Measurements from ENCODE around the gene BRD9.
"Not testable (repeated sequence)": the region's sequence is repeated elsewhere in the genome, so short reads cannot be mapped to it uniquely, and the experiment has no call there.

Gene BRD9

GRCh38 chr5:841531-842401 lies 50.8 kb downstream of the BRD9 start:
- H3K27me3 Mint-ChIP-seq, H3K4me3 Mint-ChIP-seq, H3K9me3 Mint-ChIP-seq, H3K27ac Mint-ChIP-seq, H3K36me3 Mint-ChIP-seq, H3K4me1 Mint-ChIP-seq: not testable (repeated sequence)

DNA sequence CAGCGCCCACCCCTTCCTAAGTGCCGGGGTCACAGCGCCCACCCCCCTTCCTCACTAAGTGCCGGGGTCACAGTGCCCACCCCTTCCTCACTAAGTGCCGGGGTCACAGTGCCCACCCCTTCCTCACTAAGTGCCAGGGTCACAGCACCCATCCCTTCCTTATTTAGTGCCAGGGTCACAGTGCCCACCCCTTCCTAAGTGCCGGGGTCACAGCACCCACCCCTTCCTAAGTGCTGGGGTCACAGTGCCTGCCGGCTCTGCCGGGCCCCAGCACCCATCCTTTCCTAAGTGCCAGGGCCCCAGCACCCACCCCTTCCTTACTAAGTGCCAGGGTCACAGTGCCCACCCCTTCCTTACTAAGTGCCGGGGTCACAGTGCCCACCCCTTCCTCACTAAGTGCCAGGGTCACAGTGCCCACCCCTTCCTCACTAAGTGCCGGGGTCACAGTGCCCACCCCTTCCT lies 51.6 kb downstream of the BRD9 start:
- H3K9me3 Mint-ChIP-seq, H3K27me3 Mint-ChIP-seq, H3K4me1 Mint-ChIP-seq, H3K4me3 Mint-ChIP-seq, H3K36me3 Mint-ChIP-seq, H3K27ac Mint-ChIP-seq: not testable (repeated sequence)

DNA sequence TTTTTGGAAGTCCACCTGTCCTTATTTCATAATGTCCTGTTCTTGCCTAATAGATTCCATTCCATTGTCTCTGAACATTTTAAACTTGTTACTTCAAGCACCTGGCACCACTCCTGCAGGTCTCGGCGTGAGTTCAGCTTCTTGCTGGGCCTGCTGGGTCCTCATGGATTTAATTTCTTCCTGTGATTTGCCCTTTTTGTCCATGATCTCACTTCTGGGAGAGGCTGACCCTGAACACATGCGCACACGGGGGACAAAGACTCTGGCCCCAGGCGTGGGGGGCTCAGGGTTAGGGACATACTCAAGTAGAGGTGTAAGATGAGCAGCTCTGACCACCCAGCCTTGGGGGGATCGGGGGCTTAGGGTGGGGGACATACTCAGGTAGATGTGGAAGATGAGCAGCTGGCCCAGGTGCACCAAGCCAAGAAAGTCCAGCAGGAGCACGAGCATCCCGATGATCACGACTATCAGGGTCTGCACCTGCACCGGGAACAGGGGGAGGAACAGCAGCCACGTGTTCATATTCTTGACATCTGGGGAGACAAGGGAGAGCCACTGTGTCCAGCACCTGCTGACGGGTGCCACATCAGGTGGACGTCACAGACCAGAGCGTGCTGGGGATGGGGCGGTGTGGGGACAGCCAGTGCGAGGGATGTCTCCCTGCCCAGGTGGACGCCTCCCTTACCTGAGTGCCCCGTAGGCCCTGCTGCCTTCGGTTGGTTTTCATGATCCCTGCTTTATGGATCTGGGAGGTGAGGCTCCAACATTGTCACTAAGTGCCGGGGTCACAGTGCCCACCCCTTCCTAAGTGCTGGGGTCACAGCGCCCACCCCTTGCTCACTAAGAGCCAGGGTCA lies 52.3 kb downstream of the BRD9 start:
- not testable (repeated sequence) for H3K9me3 Mint-ChIP-seq, H3K27me3 Mint-ChIP-seq, H3K4me1 Mint-ChIP-seq, H3K36me3 Mint-ChIP-seq, H3K4me3 Mint-ChIP-seq, H3K27ac Mint-ChIP-seq

GRCh38 chr5:838431-838851 lies 54.2 kb downstream of the BRD9 start:
- H3K27ac Mint-ChIP-seq, H3K4me1 Mint-ChIP-seq, H3K36me3 Mint-ChIP-seq, H3K9me3 Mint-ChIP-seq, H3K4me3 Mint-ChIP-seq, H3K27me3 Mint-ChIP-seq: not testable (repeated sequence)

- H3K27ac Mint-ChIP-seq, H3K9me3 Mint-ChIP-seq, H3K27me3 Mint-ChIP-seq, H3K4me3 Mint-ChIP-seq, H3K36me3 Mint-ChIP-seq, H3K4me1 Mint-ChIP-seq: not testable (repeated sequence)
Observed at GRCh38 chr5:837621-838121, 54.9 kb downstream of the BRD9 start.

- H3K27me3 Mint-ChIP-seq, H3K9me3 Mint-ChIP-seq, H3K4me1 Mint-ChIP-seq, H3K36me3 Mint-ChIP-seq, H3K4me3 Mint-ChIP-seq, H3K27ac Mint-ChIP-seq: not testable (repeated sequence)
Observed at GRCh38 chr5:835933-836612, 56.5 kb downstream of the BRD9 start.

DNA sequence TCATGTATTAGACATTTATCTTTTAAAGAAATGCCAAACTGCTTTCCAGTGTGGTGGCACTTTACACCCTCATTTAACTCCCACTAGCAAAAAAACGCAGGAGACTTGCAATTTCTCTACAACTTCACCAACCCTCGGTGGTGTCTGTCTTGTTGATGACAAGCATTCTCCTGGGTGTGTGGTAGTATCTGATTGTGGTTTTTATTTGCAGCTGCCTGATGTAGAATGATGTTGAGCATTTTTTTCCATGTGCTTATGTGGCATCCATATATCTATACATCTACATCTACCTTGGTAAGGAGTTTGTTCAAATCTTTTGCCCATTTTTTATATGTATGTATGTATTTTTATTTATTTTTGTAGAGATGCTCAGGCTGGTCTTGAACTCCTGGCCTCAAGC lies 58.6 kb downstream of the BRD9 start:
- H3K4me3 Mint-ChIP-seq, H3K9me3 Mint-ChIP-seq, H3K4me1 Mint-ChIP-seq, H3K36me3 Mint-ChIP-seq, H3K27ac Mint-ChIP-seq, H3K27me3 Mint-ChIP-seq: not testable (repeated sequence)

DNA sequence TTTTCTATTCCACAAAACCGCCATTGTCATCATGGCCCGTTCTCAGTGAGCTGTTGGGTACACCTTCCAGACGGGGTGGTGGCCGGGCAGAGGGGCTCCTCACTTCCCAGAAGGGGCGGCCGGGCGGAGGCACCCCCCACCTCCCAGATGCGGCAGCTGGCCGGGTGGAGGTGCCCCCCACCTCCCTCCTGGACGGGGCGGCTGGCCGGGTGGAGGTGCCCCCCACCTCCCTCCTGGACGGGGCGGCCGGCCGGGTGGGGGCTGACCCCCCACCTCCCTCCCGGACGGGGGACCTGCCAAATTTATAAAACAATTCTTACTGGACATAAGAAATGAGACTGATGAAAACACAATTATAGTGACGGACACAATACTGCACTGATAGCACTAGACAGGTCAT lies 64.4 kb downstream of the BRD9 start:
- H3K4me3 Mint-ChIP-seq, H3K27ac Mint-ChIP-seq, H3K27me3 Mint-ChIP-seq, H3K4me1 Mint-ChIP-seq, H3K36me3 Mint-ChIP-seq, H3K9me3 Mint-ChIP-seq: not testable (repeated sequence)

GRCh38 chr5:825544-825943 lies 67.1 kb downstream of the BRD9 start:
- H3K4me3 Mint-ChIP-seq, H3K9me3 Mint-ChIP-seq, H3K36me3 Mint-ChIP-seq, H3K4me1 Mint-ChIP-seq, H3K27me3 Mint-ChIP-seq, H3K27ac Mint-ChIP-seq: not testable (repeated sequence)

DNA sequence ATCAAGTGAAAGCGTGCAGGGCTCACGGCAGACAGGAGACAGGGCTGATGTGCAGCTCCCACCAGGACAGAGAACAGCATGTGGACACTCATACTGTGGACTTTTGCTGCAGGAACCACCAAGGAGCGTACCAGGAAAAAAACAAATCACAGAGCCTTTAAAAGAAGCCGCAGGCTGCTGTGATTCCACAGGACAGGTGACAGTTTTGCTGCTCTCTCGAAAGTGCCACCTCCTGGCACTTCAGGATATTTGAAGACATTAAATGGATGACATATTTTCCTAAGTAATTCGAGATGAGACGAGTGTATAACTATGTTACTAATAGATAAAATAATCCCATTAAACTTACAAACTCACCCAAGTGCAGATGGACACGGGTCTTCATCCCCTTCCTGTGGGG lies 71.1 kb downstream of the BRD9 start:
- no peaks in the 10 kb centered on the region for H3K4me1 Mint-ChIP-seq

DNA sequence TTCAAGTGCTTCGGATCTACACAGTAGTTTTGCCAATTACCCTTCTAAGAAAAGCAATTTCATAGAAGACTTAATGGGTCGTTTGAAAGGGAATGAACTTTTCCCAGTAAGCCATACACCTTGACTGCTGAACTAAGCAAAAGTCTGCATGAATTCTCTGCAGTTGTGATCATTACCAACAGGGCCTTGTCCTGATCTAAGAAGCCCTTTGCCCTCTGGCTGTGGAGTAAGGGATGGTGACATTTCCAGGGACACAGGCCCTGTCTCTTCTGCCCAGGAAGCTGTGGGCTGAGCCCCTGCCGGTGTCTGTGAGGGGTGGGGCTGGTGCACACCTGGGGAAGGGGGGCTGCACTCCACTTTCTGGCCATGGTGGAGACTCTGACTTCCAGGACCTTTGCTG lies 72.4 kb downstream of the BRD9 start:
- no peaks in the 10 kb centered on the region for H3K4me1 Mint-ChIP-seq
- H3K27me3 Mint-ChIP-seq = peaks cover 8% of the 10 kb centered on the region
- peaks cover 8% of the 10 kb centered on the region for H3K36me3 Mint-ChIP-seq
- no peak overlapping the region for H3K27ac Mint-ChIP-seq
- peaks cover 7% of the 10 kb centered on the region for H3K9me3 Mint-ChIP-seq
- H3K4me3 Mint-ChIP-seq = no peak overlapping the region

More for the DNA sequence above, 71.1 kb downstream of the BRD9 start:
- Mint-ChIP-seq H3K4me3 (no peak overlapping the region), H3K27me3 (peaks cover 6% of the 10 kb centered on the region), H3K27ac (no peak overlapping the region), H3K9me3 (no peaks in the 10 kb centered on the region), H3K36me3 (peaks cover 8% of the 10 kb centered on the region)

GRCh38 chr5:819078-819477 lies 73.5 kb downstream of the BRD9 start:
- Mint-ChIP-seq H3K9me3 (peaks cover 7% of the 10 kb centered on the region), H3K36me3 (peaks cover 8% of the 10 kb centered on the region), H3K4me1 (no peaks in the 10 kb centered on the region), H3K4me3 (no peak overlapping the region), H3K27me3 (peaks cover 6% of the 10 kb centered on the region), H3K27ac (no peak overlapping the region)

- no peak overlapping the region for H3K27ac Mint-ChIP-seq
- H3K9me3 Mint-ChIP-seq = peaks cover 7% of the 10 kb centered on the region
- H3K4me1 Mint-ChIP-seq = no peaks in the 10 kb centered on the region
- H3K27me3 Mint-ChIP-seq = peaks cover 8% of the 10 kb centered on the region
- no peak overlapping the region for H3K4me3 Mint-ChIP-seq
- H3K36me3 Mint-ChIP-seq = no peaks in the 10 kb centered on the region
Observed at GRCh38 chr5:816176-816575, 76.4 kb downstream of the BRD9 start.

DNA sequence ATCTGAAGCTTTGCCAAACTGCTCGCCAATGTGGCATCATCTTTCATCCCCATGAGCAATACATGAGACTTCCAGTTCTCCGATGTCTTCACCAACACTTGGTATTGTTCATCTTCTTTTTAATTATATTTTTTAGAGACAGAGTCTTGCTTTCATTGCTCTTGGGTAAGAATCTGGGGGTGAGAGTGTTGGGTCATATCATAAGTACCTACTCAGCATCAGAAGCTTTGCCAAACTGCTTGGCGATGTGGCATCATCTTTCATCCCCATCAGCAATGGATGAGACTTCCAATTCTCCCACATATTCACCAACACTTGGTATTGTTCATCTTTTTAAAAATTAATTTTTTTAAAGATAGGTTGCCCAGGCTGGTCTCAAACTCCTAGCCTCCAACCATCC lies 77.2 kb downstream of the BRD9 start:
- no peaks in the 10 kb centered on the region for H3K4me1 Mint-ChIP-seq
- H3K36me3 Mint-ChIP-seq = no peaks in the 10 kb centered on the region
- no peak overlapping the region for H3K4me3 Mint-ChIP-seq
- peaks cover 8% of the 10 kb centered on the region for H3K27me3 Mint-ChIP-seq
- H3K9me3 Mint-ChIP-seq = peaks cover 7% of the 10 kb centered on the region
- no peak overlapping the region for H3K27ac Mint-ChIP-seq

Data from activated naive CD4-positive, alpha-beta T cell treated with anti-CD3 and anti-CD28 coated beads, Interleukin-2, amount 50 U/mL, for 24 hours (primary cell).